GM10266 (cell line): ENCODE results near the gene DNASE1L3.

Experiments
- DNase-seq: peaks from one replicate; pipeline ENCODE4 v3.0.0; 2012; ENCODE audit errors: extremely low spot score
- TF ChIP-seq, protein P1 (sequence below): IDR thresholded peaks from 2 replicates; pipeline ENCODE4 v1.5.1; 2012; ENCODE audit warnings: mild to moderate bottlenecking, low read depth; ENCODE audit not compliant: control insufficient read depth, insufficient read depth; ENCODE audit errors: missing control alignments

Gene DNASE1L3

GRCh38 chr3:58183221-58183620 lies 27.6 kb downstream of the DNASE1L3 start:
- TF ChIP-seq, protein P1, sequence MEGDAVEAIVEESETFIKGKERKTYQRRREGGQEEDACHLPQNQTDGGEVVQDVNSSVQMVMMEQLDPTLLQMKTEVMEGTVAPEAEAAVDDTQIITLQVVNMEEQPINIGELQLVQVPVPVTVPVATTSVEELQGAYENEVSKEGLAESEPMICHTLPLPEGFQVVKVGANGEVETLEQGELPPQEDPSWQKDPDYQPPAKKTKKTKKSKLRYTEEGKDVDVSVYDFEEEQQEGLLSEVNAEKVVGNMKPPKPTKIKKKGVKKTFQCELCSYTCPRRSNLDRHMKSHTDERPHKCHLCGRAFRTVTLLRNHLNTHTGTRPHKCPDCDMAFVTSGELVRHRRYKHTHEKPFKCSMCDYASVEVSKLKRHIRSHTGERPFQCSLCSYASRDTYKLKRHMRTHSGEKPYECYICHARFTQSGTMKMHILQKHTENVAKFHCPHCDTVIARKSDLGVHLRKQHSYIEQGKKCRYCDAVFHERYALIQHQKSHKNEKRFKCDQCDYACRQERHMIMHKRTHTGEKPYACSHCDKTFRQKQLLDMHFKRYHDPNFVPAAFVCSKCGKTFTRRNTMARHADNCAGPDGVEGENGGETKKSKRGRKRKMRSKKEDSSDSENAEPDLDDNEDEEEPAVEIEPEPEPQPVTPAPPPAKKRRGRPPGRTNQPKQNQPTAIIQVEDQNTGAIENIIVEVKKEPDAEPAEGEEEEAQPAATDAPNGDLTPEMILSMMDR, result no peak
- no peak for DNase-seq

GRCh38 chr3:58180940-58181587 lies 29.7 kb downstream of the DNASE1L3 start:
- TF ChIP-seq, protein P1, result no peak
- DNase-seq, result no peak

GRCh38 chr3:58180099-58180880 lies 30.5 kb downstream of the DNASE1L3 start:
- TF ChIP-seq, protein P1, result no peak
- DNase-seq, result no peak

GRCh38 chr3:58179235-58180098 lies 31.3 kb downstream of the DNASE1L3 start:
- no peak for DNase-seq
- TF ChIP-seq, protein P1, result no peak

- TF ChIP-seq, protein P1, result no peak
- no peak for DNase-seq
Observed at GRCh38 chr3:58178528-58179234, 32.1 kb downstream of the DNASE1L3 start.

- DNase-seq, result peak; percentile 79
- TF ChIP-seq, protein P1, result peak; percentile 99
Observed at GRCh38 chr3:58177747-58178527, 32.8 kb downstream of the DNASE1L3 start.
